Chondrocyte (in vitro differentiated cells): Measurements from ENCODE around the gene B4GALT5. TPM values are rescaled to one million over a fixed set of nuclear protein-coding genes. Genes with fewer than 3 reads are reported as not detected.
A peak's percentile ranks its signal among the peaks of the same experiment; 100 is the strongest.
"Not testable (repeated sequence)": the region's sequence is repeated elsewhere in the genome, so short reads cannot be mapped to it uniquely, and the experiment has no call there.

ENCODE experiments used
- DNase-seq: peaks from one replicate; pipeline ENCODE4 v3.0.0; 2021; ENCODE audit warnings: mixed read lengths, low spot score
- H3K27ac Mint-ChIP-seq: one replicate; pipeline ENCODE4 v1.8.0; 2021; ENCODE audit warnings: mild to moderate bottlenecking, moderate library complexity, mixed read lengths; ENCODE audit not compliant: unreplicated experiment
- H3K27me3 Mint-ChIP-seq: 2 replicates; pipeline ENCODE4 v1.8.0; 2021; ENCODE audit warnings: low read depth, mixed read lengths
- H3K36me3 Mint-ChIP-seq: 2 replicates; pipeline ENCODE4 v1.8.0; 2021; ENCODE audit warnings: low read depth, mixed read lengths
- H3K4me1 Mint-ChIP-seq: 2 replicates; pipeline ENCODE4 v1.8.0; 2021; ENCODE audit warnings: low read depth, mild to moderate bottlenecking, mixed read lengths
- H3K4me3 Mint-ChIP-seq: one replicate; pipeline ENCODE4 v1.8.0; 2021; ENCODE audit warnings: mild to moderate bottlenecking, moderate library complexity, mixed read lengths; ENCODE audit not compliant: unreplicated experiment
- H3K9me3 Mint-ChIP-seq: 2 replicates; pipeline ENCODE4 v1.8.0; 2021; ENCODE audit warnings: low read depth, mixed read lengths
- total RNA-seq: library from RNA; stranded (reverse); gene quantifications from 3 replicates; pipeline ENCODE4 v1.2.1, GENCODE V29; 2021
- TF ChIP-seq, protein P1 (sequence below): fragments of 200-600 bp; sonication (generic); IDR thresholded peaks from 2 replicates; pipeline ENCODE4 v1.5.0; 2021; ENCODE audit warnings: antibody characterized with exemption, mild to moderate bottlenecking, moderate library complexity

The B4GALT5 gene
- total RNA-seq, 1 donor from 2014 or later = 56.1 TPM

GRCh38 chr20:49712118-49712517 is 1.6 kb downstream of the B4GALT5 start:
- TF ChIP-seq, protein P1, sequence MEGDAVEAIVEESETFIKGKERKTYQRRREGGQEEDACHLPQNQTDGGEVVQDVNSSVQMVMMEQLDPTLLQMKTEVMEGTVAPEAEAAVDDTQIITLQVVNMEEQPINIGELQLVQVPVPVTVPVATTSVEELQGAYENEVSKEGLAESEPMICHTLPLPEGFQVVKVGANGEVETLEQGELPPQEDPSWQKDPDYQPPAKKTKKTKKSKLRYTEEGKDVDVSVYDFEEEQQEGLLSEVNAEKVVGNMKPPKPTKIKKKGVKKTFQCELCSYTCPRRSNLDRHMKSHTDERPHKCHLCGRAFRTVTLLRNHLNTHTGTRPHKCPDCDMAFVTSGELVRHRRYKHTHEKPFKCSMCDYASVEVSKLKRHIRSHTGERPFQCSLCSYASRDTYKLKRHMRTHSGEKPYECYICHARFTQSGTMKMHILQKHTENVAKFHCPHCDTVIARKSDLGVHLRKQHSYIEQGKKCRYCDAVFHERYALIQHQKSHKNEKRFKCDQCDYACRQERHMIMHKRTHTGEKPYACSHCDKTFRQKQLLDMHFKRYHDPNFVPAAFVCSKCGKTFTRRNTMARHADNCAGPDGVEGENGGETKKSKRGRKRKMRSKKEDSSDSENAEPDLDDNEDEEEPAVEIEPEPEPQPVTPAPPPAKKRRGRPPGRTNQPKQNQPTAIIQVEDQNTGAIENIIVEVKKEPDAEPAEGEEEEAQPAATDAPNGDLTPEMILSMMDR = no peak
- peaks cover 42% of the 10 kb centered on the region for H3K4me1 Mint-ChIP-seq
- peak overlapping the region; percentile 92 for H3K4me3 Mint-ChIP-seq
- H3K9me3 Mint-ChIP-seq = no peaks in the 10 kb centered on the region
- H3K27ac Mint-ChIP-seq = peak overlapping the region; percentile 9
- DNase-seq = no peak
- no peaks in the 10 kb centered on the region for H3K36me3 Mint-ChIP-seq
- H3K27me3 Mint-ChIP-seq = no peaks in the 10 kb centered on the region

DNA sequence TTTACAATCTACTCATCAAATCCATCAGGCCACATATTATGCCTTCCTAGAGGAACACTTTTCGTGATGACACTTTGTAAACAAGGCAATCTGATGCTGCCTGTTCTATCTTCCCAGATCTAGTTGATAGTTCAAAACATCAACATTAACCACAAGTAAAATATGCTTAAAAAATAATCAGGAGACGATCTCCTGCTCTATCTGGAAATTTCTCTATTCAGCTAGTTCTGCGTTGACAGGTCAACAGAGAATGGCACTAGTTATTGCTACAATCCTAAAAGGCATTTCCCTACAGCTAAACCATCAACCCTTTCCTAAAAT is 2.1 kb downstream of the B4GALT5 start:
- TF ChIP-seq, protein P1 = no peak
- Mint-ChIP-seq H3K27me3 (no peaks in the 10 kb centered on the region), H3K4me3 (peak overlapping the region; percentile 92), H3K27ac (peak overlapping the region; percentile 9), H3K36me3 (no peaks in the 10 kb centered on the region), H3K4me1 (peaks cover 47% of the 10 kb centered on the region), H3K9me3 (no peaks in the 10 kb centered on the region)
- DNase-seq = no peak

GRCh38 chr20:49710971-49711666 is 2.6 kb downstream of the B4GALT5 start:
- no peaks in the 10 kb centered on the region for H3K36me3 Mint-ChIP-seq
- no peak for DNase-seq
- no peaks in the 10 kb centered on the region for H3K9me3 Mint-ChIP-seq
- H3K27ac Mint-ChIP-seq = peak overlapping the region; percentile 45
- TF ChIP-seq, protein P1 = no peak
- no peaks in the 10 kb centered on the region for H3K27me3 Mint-ChIP-seq
- peak overlapping the region; percentile 92 for H3K4me3 Mint-ChIP-seq
- H3K4me1 Mint-ChIP-seq = peaks cover 52% of the 10 kb centered on the region

- Mint-ChIP-seq H3K9me3 (no peaks in the 10 kb centered on the region), H3K36me3 (no peaks in the 10 kb centered on the region), H3K4me3 (no peak overlapping the region), H3K27ac (peak overlapping the region; percentile 54), H3K27me3 (no peaks in the 10 kb centered on the region), H3K4me1 (peaks cover 59% of the 10 kb centered on the region)
- TF ChIP-seq, protein P1 = no peak
- no peak for DNase-seq
Measured at GRCh38 chr20:49707118-49707517, 6.6 kb downstream of the B4GALT5 start.

DNA sequence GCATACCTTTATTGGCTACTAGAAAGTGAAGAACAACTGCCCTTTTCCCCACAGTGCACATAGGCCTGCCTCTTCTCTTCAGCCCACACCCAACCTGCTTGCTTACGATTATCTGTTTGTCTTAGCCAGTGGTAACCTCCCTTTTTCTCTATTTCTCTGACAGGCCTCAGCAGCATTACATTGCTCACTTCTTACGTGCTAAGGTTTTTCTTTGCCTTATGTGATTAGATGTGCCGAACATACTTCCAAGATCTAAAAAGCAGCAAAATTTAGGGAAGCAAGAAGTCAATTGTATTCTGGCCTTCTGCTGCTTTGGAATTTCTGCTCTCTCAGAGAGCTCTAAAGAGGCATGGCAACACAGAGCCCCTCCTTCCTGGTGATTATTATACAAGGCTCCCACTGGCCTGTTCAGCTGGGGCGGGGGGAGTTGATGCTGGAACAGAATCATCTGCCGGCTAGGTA is 7.0 kb downstream of the B4GALT5 start:
- H3K27ac Mint-ChIP-seq = peak overlapping the region; percentile 54
- H3K4me3 Mint-ChIP-seq = no peak overlapping the region
- TF ChIP-seq, protein P1 = no peak
- H3K4me1 Mint-ChIP-seq = peaks cover 58% of the 10 kb centered on the region
- H3K9me3 Mint-ChIP-seq = no peaks in the 10 kb centered on the region
- H3K36me3 Mint-ChIP-seq = no peaks in the 10 kb centered on the region
- no peak for DNase-seq
- no peaks in the 10 kb centered on the region for H3K27me3 Mint-ChIP-seq

- H3K4me1 Mint-ChIP-seq = peaks cover 58% of the 10 kb centered on the region
- H3K36me3 Mint-ChIP-seq = not testable (repeated sequence)
Measured at GRCh38 chr20:49705893-49706292, 7.8 kb downstream of the B4GALT5 start.

More at GRCh38 chr20:49705893-49706292, 7.8 kb downstream of the B4GALT5 start:
- not testable (repeated sequence) for H3K9me3 Mint-ChIP-seq, H3K27me3 Mint-ChIP-seq, H3K27ac Mint-ChIP-seq, DNase-seq, H3K4me3 Mint-ChIP-seq
